RWPE2 (cell line): ENCODE measurements around the gene PCSK4.
A peak's percentile ranks its signal among the peaks of the same experiment; 100 is the strongest.

ENCODE experiments used
- ATAC-seq: fragments of 200-7000 bp; cut with Tn5 transposase; 3 replicates; pipeline ENCODE4 v1.9.1; 2021; ENCODE audit warnings: low read depth
- DNase-seq: peaks from one replicate; pipeline ENCODE4 v3.0.0-alpha.2; 2020; ENCODE audit warnings: low spot score
- H3K27ac ChIP-seq: fragments of 450-650 bp; 2 replicates; pipeline ENCODE4 v1.5.1; 2017; ENCODE audit warnings: mild to moderate bottlenecking; ENCODE audit not compliant: poor library complexity, severe bottlenecking
- H3K27me3 ChIP-seq: fragments of 250-450 bp; sonication (Bioruptor Pico); 2 replicates; pipeline ENCODE4 v1.5.1; 2021; ENCODE audit warnings: mild to moderate bottlenecking, moderate library complexity; ENCODE audit not compliant: insufficient read depth, poor library complexity, severe bottlenecking
- H3K36me3 ChIP-seq: fragments of 250-450 bp; sonication (Bioruptor Pico); 2 replicates; pipeline ENCODE4 v1.5.1; 2020; ENCODE audit warnings: low read depth, mild to moderate bottlenecking, moderate library complexity
- H3K4me1 ChIP-seq: fragments of 250-450 bp; sonication (Bioruptor Pico); 2 replicates; pipeline ENCODE4 v1.5.1; 2021; ENCODE audit warnings: mild to moderate bottlenecking, moderate library complexity; ENCODE audit not compliant: insufficient read depth, poor library complexity, severe bottlenecking
- H3K4me3 ChIP-seq: fragments of 250-450 bp; sonication (Bioruptor Pico); 2 replicates; pipeline ENCODE4 v1.5.1; 2021; ENCODE audit warnings: mild to moderate bottlenecking, moderate library complexity; ENCODE audit not compliant: severe bottlenecking
- H3K9me3 ChIP-seq: fragments of 250-450 bp; sonication (Bioruptor Pico); 2 replicates; pipeline ENCODE4 v1.5.1; 2021; ENCODE audit warnings: mild to moderate bottlenecking, moderate library complexity; ENCODE audit not compliant: severe bottlenecking
- CTCF ChIP-seq: fragments of 450-650 bp; IDR thresholded peaks from one replicate; pipeline ENCODE4 v1.5.1; 2017; ENCODE audit warnings: mild to moderate bottlenecking, moderate library complexity; ENCODE audit not compliant: poor library complexity, severe bottlenecking

Gene PCSK4

GRCh38 chr19:1496714-1497577 is 6.8 kb upstream of the PCSK4 start:
- TF ChIP-seq CTCF, result no peak
- no peak for ATAC-seq
- H3K36me3 ChIP-seq, result no peaks in the 10 kb centered on the region
- H3K4me3 ChIP-seq, result no peak overlapping the region
- no peak overlapping the region for H3K27ac ChIP-seq
- H3K9me3 ChIP-seq, result no peaks in the 10 kb centered on the region
- DNase-seq, result no peak
- no peaks in the 10 kb centered on the region for H3K27me3 ChIP-seq
- no peaks in the 10 kb centered on the region for H3K4me1 ChIP-seq

GRCh38 chr19:1495799-1496713 is 5.9 kb upstream of the PCSK4 start:
- Histone ChIP-seq H3K36me3 (no peaks in the 10 kb centered on the region), H3K4me3 (no peak overlapping the region), H3K27me3 (no peaks in the 10 kb centered on the region), H3K4me1 (no peaks in the 10 kb centered on the region), H3K27ac (no peak overlapping the region), H3K9me3 (no peaks in the 10 kb centered on the region)
- no peak for TF ChIP-seq CTCF
- peak; percentile 47 for ATAC-seq
- DNase-seq, result no peak

GRCh38 chr19:1495051-1495798 is 5.1 kb upstream of the PCSK4 start:
- H3K9me3 ChIP-seq, result no peaks in the 10 kb centered on the region
- no peak overlapping the region for H3K4me3 ChIP-seq
- no peak for ATAC-seq
- no peaks in the 10 kb centered on the region for H3K4me1 ChIP-seq
- H3K36me3 ChIP-seq, result no peaks in the 10 kb centered on the region
- no peaks in the 10 kb centered on the region for H3K27me3 ChIP-seq
- TF ChIP-seq CTCF, result no peak
- DNase-seq, result no peak
- no peak overlapping the region for H3K27ac ChIP-seq

GRCh38 chr19:1494115-1494815 is 4.1 kb upstream of the PCSK4 start:
- Histone ChIP-seq H3K9me3 (no peaks in the 10 kb centered on the region), H3K27me3 (no peaks in the 10 kb centered on the region), H3K36me3 (no peaks in the 10 kb centered on the region), H3K4me1 (no peaks in the 10 kb centered on the region), H3K4me3 (no peak overlapping the region), H3K27ac (no peak overlapping the region)
- no peak for TF ChIP-seq CTCF
- no peak for DNase-seq
- ATAC-seq, result no peak
